Subcutaneous adipose tissue (tissue), 4 donors: ENCODE measurements around the gene ZDHHC19. TPM values are rescaled to one million over a fixed set of nuclear protein-coding genes. Genes with fewer than 3 reads are reported as not detected.

ENCODE experiments used
- CTCF ChIP-seq: fragments of 450-650 bp; IDR thresholded peaks from one replicate; pipeline ENCODE4 v1.5.1; 2016; ENCODE audit warnings: low read depth, mild to moderate bottlenecking, control low read depth, antibody characterized with exemption, moderate library complexity
- total RNA-seq, 4 donors: library from RNA; depleted of rRNA; stranded (reverse); fragments of >200 nt; gene quantifications; one replicate each; pipeline ENCODE4 v1.1.0, GENCODE V29; 2016

The ZDHHC19 gene
- total RNA-seq, 4 donors from 2014 or later, result not detected

- no peak for TF ChIP-seq CTCF
Measured at GRCh38 chr3:196164576-196164975, 46.6 kb downstream of the ZDHHC19 start.

GRCh38 chr3:196163666-196164493, 47.3 kb downstream of the ZDHHC19 start:
- TF ChIP-seq CTCF, result no peak

GRCh38 chr3:196163212-196163611, 48.0 kb downstream of the ZDHHC19 start:
- no peak for TF ChIP-seq CTCF

GRCh38 chr3:196162679-196163078, 48.5 kb downstream of the ZDHHC19 start:
- TF ChIP-seq CTCF, result no peak

- no peak for TF ChIP-seq CTCF
Measured at GRCh38 chr3:196159952-196160804, 51.0 kb downstream of the ZDHHC19 start.

- TF ChIP-seq CTCF, result no peak
Measured at GRCh38 chr3:196159526-196159925, 51.7 kb downstream of the ZDHHC19 start.

GRCh38 chr3:196156160-196156559, 55.0 kb downstream of the ZDHHC19 start:
- no peak for TF ChIP-seq CTCF
